Measurements from ENCODE around the gene ASIC3. TPM values are rescaled to one million over a fixed set of nuclear protein-coding genes. Genes with fewer than 3 reads are reported as not detected.

The ASIC3 gene
- total RNA-seq, 2 donors from 2014 or later: 2.5 to 3.0 TPM

GRCh38 chr7:151089893-151090730, 41.8 kb downstream of the ASIC3 start:
- Histone ChIP-seq H3K4me3 (ENCODE audit: low read length) (no peak overlapping the region), H3K9ac (ENCODE audit: extremely low read depth, low read length, poor library complexity, severe bottlenecking) (no peak overlapping the region), H3K4me1 (ENCODE audit: control insufficient read depth, insufficient read depth, low read length) (peaks cover 14% of the 10 kb centered on the region), H3K27me3 (ENCODE audit: control insufficient read depth, insufficient read depth, low read length, poor library complexity, severe bottlenecking) (no peaks in the 10 kb centered on the region), H3K36me3 (ENCODE audit: control insufficient read depth, insufficient read depth, low read length) (peaks cover 31% of the 10 kb centered on the region), H3K9me3 (ENCODE audit: control insufficient read depth, low read length) (no peaks in the 10 kb centered on the region), H3K27ac (ENCODE audit: low read depth, low read length) (peak overlapping the region; percentile 80)
- peaks cover 22% of the 10 kb centered on the region for H3K36me3 Mint-ChIP-seq (ENCODE audit: low read depth)
- H3K9me3 Mint-ChIP-seq: no peaks in the 10 kb centered on the region
- no peak overlapping the region for H3K27ac Mint-ChIP-seq
- H3K4me3 Mint-ChIP-seq: no peak overlapping the region
- WGBS, 2 experiments (ENCODE audit: insufficient coverage in 1 of 2, insufficient read length in 1 of 2): 78 to 86% methylated on average over 8 to 20 of the region's 22 CpGs
- TF ChIP-seq, protein P1, sequence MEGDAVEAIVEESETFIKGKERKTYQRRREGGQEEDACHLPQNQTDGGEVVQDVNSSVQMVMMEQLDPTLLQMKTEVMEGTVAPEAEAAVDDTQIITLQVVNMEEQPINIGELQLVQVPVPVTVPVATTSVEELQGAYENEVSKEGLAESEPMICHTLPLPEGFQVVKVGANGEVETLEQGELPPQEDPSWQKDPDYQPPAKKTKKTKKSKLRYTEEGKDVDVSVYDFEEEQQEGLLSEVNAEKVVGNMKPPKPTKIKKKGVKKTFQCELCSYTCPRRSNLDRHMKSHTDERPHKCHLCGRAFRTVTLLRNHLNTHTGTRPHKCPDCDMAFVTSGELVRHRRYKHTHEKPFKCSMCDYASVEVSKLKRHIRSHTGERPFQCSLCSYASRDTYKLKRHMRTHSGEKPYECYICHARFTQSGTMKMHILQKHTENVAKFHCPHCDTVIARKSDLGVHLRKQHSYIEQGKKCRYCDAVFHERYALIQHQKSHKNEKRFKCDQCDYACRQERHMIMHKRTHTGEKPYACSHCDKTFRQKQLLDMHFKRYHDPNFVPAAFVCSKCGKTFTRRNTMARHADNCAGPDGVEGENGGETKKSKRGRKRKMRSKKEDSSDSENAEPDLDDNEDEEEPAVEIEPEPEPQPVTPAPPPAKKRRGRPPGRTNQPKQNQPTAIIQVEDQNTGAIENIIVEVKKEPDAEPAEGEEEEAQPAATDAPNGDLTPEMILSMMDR (conservative IDR thresholded peaks at IDR 0.05): no peak
- no peaks in the 10 kb centered on the region for H3K27me3 Mint-ChIP-seq (ENCODE audit: insufficient read depth)
- H3K4me1 Mint-ChIP-seq: peaks cover 30% of the 10 kb centered on the region
- DNase-seq: no peak

DNA sequence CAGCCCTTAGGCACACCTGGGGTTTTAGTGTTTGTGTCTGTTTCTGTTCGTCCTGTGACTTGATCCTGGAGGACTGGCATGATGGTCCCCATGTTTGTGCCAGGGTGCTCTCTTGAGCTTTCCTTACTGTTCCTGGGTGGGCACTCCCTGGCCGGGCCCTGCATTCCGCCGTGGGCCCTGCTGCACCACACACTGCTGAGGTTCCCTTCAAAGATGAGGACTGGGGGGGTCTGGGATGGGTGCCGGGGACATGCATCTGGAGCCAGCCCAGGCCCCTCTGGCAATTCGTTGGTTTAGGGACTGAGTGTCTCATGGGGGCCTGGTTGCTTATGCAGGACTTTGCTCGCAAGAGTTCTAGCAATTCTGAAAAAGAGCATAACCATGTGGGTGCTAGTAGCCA, 42.7 kb downstream of the ASIC3 start:
- H3K4me3 ChIP-seq (ENCODE audit: low read length): no peak overlapping the region
- no peaks in the 10 kb centered on the region for H3K27me3 Mint-ChIP-seq (ENCODE audit: insufficient read depth)
- H3K9me3 Mint-ChIP-seq: no peaks in the 10 kb centered on the region
- WGBS, 2 experiments (ENCODE audit: insufficient coverage in 1 of 2, insufficient read length in 1 of 2): 91 to 100% methylated on average over 4 to 7 of the region's 7 CpGs
- peaks cover 31% of the 10 kb centered on the region for H3K36me3 ChIP-seq (ENCODE audit: control insufficient read depth, insufficient read depth, low read length)
- no peak overlapping the region for H3K27ac ChIP-seq (ENCODE audit: low read depth, low read length)
- H3K36me3 Mint-ChIP-seq (ENCODE audit: low read depth): peaks cover 25% of the 10 kb centered on the region
- no peak overlapping the region for H3K27ac Mint-ChIP-seq
- H3K9ac ChIP-seq (ENCODE audit: extremely low read depth, low read length, poor library complexity, severe bottlenecking): no peak overlapping the region
- peaks cover 23% of the 10 kb centered on the region for H3K4me1 Mint-ChIP-seq
- no peaks in the 10 kb centered on the region for H3K27me3 ChIP-seq (ENCODE audit: control insufficient read depth, insufficient read depth, low read length, poor library complexity, severe bottlenecking)
- H3K9me3 ChIP-seq (ENCODE audit: control insufficient read depth, low read length): no peaks in the 10 kb centered on the region
- no peak for DNase-seq
- H3K4me3 Mint-ChIP-seq: no peak overlapping the region
- peaks cover 14% of the 10 kb centered on the region for H3K4me1 ChIP-seq (ENCODE audit: control insufficient read depth, insufficient read depth, low read length)
- TF ChIP-seq, protein P1 (conservative IDR thresholded peaks at IDR 0.05): no peak

DNA sequence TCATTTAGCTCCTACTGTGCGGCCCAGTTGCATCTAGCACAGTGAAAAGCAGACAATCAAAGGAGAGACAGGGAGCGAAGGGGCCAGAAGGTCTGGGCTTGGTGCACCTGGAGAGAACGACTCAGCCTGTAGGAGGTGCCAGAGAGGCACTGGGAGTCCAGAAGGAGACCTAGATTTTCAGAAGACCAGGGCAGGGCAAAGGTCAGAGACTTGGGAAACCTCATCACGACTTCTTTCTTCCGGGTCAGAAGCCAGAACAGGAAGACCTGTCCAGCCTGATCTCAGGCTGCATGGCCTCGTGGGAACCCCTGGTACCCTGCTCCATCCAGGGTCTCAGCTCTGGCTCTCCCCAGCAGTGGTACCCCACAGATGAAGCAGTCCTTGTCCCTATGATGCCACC, 43.1 kb downstream of the ASIC3 start:
- Mint-ChIP-seq H3K4me3 (no peak overlapping the region), H3K27me3 (ENCODE audit: insufficient read depth) (no peaks in the 10 kb centered on the region), H3K36me3 (ENCODE audit: low read depth) (peaks cover 26% of the 10 kb centered on the region), H3K27ac (peak overlapping the region; percentile 64), H3K4me1 (peaks cover 23% of the 10 kb centered on the region), H3K9me3 (no peaks in the 10 kb centered on the region)
- peaks cover 14% of the 10 kb centered on the region for H3K4me1 ChIP-seq (ENCODE audit: control insufficient read depth, insufficient read depth, low read length)
- no peak overlapping the region for H3K9ac ChIP-seq (ENCODE audit: extremely low read depth, low read length, poor library complexity, severe bottlenecking)
- no peaks in the 10 kb centered on the region for H3K9me3 ChIP-seq (ENCODE audit: control insufficient read depth, low read length)
- WGBS, 2 experiments (ENCODE audit: insufficient coverage in 1 of 2, insufficient read length in 1 of 2): 71 to 72% methylated on average over 6 of the region's 6 CpGs
- peaks cover 31% of the 10 kb centered on the region for H3K36me3 ChIP-seq (ENCODE audit: control insufficient read depth, insufficient read depth, low read length)
- no peaks in the 10 kb centered on the region for H3K27me3 ChIP-seq (ENCODE audit: control insufficient read depth, insufficient read depth, low read length, poor library complexity, severe bottlenecking)
- H3K4me3 ChIP-seq (ENCODE audit: low read length): no peak overlapping the region
- peak; percentile 89 for DNase-seq
- TF ChIP-seq, protein P1 (conservative IDR thresholded peaks at IDR 0.05): peak; percentile 87
- H3K27ac ChIP-seq (ENCODE audit: low read depth, low read length): no peak overlapping the region

Measured in endodermal cell (in vitro differentiated cells).